GM19025 (cell line): Measurements from ENCODE around the gene SUPT20HL2.
"Not testable (repeated sequence)": the region's sequence is repeated elsewhere in the genome, so short reads cannot be mapped to it uniquely, and the experiment has no call there.

Source experiments
- ATAC-seq: cut with Tn5 transposase; IDR thresholded peaks from one replicate; pipeline ENCODE4 v1.9.1; 2021; ENCODE audit warnings: mild to moderate bottlenecking, low read depth, moderate library complexity; ENCODE audit not compliant: unreplicated experiment

SUPT20HL2 gene

GRCh38 chrX:24310916-24311315 is 3.0 kb downstream of the SUPT20HL2 start:
- ATAC-seq: not testable (repeated sequence)

DNA sequence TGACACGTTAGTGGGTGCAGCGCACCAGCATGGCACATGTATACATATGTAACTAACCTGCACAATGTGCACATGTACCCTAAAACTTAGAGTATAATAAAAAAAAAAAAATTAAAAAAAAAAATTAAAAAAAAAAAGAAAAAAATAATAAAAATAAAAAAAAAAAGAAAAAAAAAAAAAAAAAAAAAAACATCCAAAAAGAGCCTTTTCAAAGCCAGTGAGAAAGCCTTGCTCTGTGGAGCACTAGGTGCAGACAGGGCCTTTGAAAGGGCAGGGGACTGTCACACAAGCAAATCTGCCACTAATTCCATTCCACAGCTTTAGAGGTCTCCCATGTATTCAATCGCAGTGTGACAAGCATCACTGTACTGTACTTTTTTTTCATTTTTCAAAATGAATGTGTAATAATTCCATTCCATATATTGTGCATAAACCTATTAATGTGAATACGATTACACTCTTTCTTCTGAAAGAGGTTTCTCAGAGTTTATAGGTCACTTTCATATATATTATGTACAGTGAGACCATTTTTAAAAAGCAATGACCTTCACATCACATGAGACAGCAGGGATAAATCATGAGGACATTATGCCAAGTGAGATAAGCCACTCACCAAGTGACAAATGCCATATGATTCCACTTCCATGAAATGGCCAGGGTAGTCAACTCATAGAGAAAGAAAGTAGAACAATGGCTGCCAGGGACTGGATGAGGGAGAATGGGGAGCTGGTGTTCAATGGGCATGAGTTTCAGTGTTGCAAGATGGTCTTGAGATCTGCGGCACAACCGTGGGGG is 4.1 kb downstream of the SUPT20HL2 start:
- ATAC-seq: not testable (repeated sequence)

DNA sequence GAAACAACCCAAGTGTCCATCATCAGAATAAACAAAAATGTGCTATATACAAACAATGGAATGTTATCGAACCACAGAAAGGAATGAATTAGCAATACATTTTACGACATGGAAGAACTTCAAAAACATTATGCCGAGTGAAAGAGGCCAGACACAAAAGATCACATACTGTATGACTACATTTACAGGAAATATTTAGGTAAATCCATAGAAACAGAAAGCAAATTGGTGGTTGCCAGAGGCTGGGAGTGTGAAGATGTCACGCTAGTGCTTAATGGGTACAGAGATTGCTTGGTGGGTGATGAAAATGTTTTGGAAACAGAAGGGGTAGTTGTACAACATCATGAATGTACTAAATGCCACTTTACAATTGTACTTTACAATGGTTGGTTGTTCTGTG is 5.1 kb downstream of the SUPT20HL2 start:
- ATAC-seq: not testable (repeated sequence)

DNA sequence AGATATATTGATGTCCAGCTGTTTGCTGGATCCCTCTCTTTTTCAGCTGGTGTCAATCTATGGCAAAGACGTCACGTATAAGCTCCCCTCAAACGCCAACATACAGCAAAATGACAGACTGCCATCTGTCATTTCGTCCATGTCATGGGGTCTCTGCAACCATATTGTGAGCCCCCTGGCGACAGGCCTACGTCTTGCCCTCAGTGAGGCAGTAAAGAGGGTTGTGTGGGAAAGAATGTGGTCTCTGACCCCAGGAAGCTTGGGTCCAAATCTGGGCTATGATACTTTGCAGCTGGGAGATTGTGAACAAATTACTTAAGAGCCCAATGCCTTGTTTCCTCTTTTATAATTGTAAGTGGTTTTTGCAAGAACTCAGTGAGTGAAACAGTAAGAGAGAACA is 7.4 kb downstream of the SUPT20HL2 start:
- no peak for ATAC-seq

DNA sequence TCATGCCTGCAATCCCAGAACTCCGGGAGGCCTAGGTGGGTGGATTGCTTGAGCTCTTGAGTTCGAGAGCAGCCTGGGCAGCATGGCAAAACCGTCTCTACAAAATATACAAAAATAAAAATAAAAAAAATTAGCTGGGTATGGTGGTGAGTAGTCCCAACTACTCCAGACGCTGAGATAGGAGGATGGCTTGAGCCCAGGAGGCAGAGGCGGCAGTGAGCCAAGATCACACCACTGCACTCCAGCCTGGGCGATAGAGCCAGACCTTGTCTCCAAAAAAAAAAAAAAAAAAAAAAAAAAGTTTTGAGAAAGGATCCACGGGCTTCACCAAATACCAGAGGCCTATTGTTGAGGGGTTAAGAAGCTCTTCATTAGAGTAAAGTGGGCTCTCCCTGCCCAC is 8.0 kb downstream of the SUPT20HL2 start:
- no peak for ATAC-seq

- ATAC-seq: no peak
These were observed 12.1 kb downstream of the SUPT20HL2 start for GRCh38 chrX:24301806-24302205.

GRCh38 chrX:24301060-24301459 is 12.8 kb downstream of the SUPT20HL2 start:
- no peak for ATAC-seq

DNA sequence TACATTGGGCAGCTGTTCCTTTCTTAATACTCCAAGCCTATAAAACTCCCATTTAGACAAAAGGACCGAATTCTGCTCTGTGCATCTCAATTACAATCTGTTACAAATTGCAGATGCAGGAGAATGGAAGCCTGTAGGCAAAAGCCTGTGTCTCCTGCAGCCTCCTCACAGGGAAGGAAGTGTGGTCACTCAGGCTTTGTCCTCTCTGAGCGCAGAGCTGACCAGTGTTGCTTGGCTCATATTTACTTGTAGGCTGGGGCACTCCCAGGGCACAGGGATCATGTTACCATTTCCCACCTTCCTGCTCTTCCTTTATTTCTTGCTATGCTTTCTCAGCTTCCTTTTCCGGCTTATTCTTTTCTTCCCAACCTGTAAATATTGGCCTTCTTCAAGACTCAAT is 15.7 kb downstream of the SUPT20HL2 start:
- ATAC-seq: no peak

DNA sequence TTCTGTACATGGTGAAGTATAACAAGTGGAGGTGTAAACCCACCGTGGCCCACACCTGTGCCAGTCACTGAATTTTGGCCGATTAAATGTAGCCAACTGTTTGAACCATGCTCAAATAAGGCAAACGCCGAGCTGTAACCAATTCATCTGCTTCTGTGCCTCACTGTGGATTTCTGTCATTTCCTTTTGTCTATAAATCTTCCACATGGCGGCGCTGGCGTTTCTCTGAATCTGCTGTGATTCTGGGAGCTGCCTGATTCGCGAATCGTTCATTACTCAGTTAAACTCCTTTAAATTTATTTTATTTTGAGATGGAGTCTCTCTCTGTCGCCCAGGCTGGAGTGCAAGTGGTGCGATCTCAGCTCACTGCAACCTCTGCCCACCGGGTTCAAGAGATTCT is 19.2 kb downstream of the SUPT20HL2 start:
- no peak for ATAC-seq

- ATAC-seq: no peak
These were observed 20.5 kb downstream of the SUPT20HL2 start for GRCh38 chrX:24293412-24293811.

GRCh38 chrX:24292353-24292752 is 21.5 kb downstream of the SUPT20HL2 start:
- no peak for ATAC-seq

GRCh38 chrX:24285082-24285481 is 28.8 kb downstream of the SUPT20HL2 start:
- no peak for ATAC-seq

DNA sequence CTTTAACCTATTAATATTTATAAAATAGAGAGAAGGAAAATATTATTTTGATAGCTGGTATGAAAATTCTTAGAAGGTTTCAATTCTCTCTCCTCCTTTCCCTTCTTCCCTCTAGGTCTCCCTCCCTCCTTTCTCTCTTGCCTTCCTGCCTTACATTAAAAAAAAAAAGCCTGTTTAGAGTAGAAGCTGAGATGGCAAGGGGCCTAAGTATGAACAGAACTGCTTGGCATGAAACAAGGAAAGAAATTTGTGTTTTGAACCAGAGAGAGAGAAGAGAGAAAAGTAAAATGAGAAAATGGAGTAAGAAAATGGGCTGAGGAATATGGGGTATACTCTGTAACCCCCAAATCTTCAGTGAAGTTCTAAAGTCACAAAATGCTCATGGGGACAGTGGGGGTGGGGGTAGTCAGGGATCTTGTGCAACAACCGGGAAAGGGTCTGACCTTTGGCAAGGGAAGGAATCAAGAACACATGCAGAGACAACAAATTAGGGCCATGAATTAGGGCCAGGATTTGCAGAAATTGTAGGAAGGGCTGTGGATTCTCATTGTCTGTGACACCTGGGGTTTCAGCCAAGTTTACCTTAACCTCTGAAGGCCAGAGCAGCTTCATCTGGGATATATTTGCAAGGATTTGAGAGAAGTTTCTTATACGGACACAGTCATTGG is 30.6 kb downstream of the SUPT20HL2 start:
- ATAC-seq: no peak

DNA sequence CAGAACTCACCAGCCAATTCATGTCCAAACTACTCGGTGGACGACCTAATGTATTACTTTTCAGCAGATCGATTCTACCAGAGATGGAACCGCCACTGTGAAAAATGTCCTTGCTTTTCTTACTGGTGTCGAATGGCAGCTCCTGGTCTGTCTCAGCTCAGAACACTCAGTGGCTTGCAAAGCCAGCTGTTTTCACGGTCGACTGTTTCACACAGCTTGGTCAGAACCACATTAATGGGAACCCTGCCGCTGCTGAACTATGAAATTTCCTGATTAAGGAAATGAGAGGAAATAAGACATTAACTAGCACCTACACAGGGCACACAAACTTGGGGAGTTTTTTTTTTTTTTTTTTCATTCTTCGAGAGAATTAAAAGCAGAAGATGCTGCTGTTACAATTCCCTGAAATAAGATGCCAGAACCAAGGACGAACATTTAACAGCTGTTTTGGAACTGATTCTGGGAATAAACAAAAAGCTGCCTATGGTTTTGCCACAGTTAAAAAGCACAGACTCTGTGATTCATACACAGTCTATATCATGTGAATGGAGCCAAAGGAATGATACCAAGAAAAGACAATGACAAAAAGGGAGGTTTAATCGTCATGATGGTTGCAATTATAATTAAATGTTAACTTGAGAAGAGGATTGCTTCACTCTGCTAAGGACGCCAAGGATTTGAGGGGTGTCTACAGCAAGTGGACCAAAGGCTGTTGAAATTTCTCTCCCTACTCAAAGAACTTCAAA is 31.3 kb downstream of the SUPT20HL2 start:
- ATAC-seq: no peak

DNA sequence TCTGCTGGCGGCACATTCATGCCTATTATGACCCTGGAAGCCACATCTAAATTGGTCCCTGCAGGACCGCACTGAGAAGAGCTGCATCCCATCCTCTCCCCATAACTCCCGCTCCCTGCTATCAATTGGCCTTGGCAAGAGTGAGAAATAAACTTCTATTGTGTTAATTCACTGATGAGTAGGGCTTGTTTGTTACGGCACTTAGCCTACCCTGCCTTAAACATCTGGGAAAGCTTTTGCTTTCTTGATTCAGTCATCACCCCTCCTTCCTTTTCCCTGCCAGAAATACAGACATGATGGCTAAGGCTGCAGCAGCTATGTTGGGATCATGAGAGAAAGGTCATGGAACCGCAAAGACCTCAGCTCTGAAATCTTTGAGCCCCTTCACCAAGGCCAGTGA is 36.5 kb downstream of the SUPT20HL2 start:
- no peak for ATAC-seq

GRCh38 chrX:24276015-24276414 is 37.9 kb downstream of the SUPT20HL2 start:
- no peak for ATAC-seq

DNA sequence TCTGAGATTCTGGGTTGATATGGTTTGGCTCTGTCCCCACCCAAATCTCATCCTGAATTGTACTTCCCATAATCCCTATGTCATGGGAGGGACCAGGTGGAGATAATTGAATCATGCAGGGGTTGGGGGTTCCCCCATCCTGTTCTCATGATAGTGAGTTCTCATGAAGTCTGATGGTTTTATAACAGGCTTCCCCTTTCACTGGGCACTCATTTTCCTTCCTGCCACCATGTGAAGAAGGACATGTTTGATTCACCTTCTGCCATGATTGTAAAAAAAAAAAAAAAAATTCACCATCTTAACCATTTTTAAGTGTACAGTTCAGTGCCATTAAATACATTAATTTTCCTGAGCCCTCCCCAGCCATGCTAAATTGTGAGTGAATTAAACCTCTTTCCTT is 42.6 kb downstream of the SUPT20HL2 start:
- ATAC-seq: no peak

GRCh38 chrX:24268786-24269185 is 45.1 kb downstream of the SUPT20HL2 start:
- no peak for ATAC-seq

- ATAC-seq: no peak
These were observed 46.9 kb downstream of the SUPT20HL2 start for GRCh38 chrX:24266996-24267395.

DNA sequence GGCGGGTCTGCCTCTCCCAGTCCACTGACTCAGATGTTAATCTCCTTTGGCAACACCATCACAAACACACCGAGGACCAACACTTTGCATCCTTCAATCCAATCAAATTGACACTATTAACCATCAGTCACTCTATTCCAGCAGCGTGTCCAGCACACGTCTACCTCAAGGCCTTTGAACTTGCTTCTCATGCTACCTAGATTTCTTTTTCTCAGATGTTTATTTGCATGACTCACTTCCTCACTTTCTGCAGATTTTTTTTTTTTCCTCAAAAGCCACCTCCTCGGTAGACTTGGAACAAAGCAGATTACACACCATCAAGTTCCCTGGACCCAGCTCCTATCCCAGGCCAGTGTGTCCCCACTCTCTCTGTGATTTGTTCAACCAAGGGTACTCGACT is 49.5 kb downstream of the SUPT20HL2 start:
- ATAC-seq: no peak

GRCh38 chrX:24262309-24262708 is 51.6 kb downstream of the SUPT20HL2 start:
- ATAC-seq: no peak
